Measurements from ENCODE around the gene STK32B. TPM values are rescaled to one million over a fixed set of nuclear protein-coding genes. Genes with fewer than 3 reads are reported as not detected.
"Not testable (repeated sequence)": the region's sequence is repeated elsewhere in the genome, so short reads cannot be mapped to it uniquely, and the experiment has no call there.

STK32B gene
- total and polyA plus RNA-seq, 8 donors, result 0.90 to 5.1 (median 3.3) TPM

- ATAC-seq (no peak), DNase-seq (no peak)
- Histone ChIP-seq H3K27me3 (no peaks in the 10 kb centered on the region), H3K4me1 (no peaks in the 10 kb centered on the region), H3K36me3 (no peaks in the 10 kb centered on the region), H3K9me3 (peaks cover 0 to 29% of the 10 kb centered on the region in 2 donors), H3K4me3 (no peak overlapping the region), H3K27ac (no peak overlapping the region)
- intact Hi-C loops (cut with DNase I), result no loop called here
- no peak for TF ChIP-seq CTCF (IDR thresholded peaks at IDR 0.05)
Measured at GRCh38 chr4:5222951-5223350, 171.7 kb downstream of the STK32B start.

GRCh38 chr4:5224340-5224739 is 173.1 kb downstream of the STK32B start:
- no peak overlapping the region for H3K27ac ChIP-seq
- H3K27me3 ChIP-seq, result no peaks in the 10 kb centered on the region
- ATAC-seq (no peak), DNase-seq (no peak)
- TF ChIP-seq CTCF (IDR thresholded peaks at IDR 0.05), result no peak
- intact Hi-C loops (cut with DNase I), result no loop called here
- H3K9me3 ChIP-seq, result peaks cover 0 to 29% of the 10 kb centered on the region in 2 donors
- no peak overlapping the region for H3K4me3 ChIP-seq
- no peaks in the 10 kb centered on the region for H3K36me3 ChIP-seq
- no peaks in the 10 kb centered on the region for H3K4me1 ChIP-seq

- intact Hi-C loops (cut with DNase I), result no loop called here
- Histone ChIP-seq H3K36me3 (no peaks in the 10 kb centered on the region), H3K9me3 (no peaks in the 10 kb centered on the region), H3K4me1 (no peaks in the 10 kb centered on the region), H3K27me3 (peaks cover 0 to 3% of the 10 kb centered on the region in 2 donors), H3K4me3 (no peak overlapping the region), H3K27ac (no peak overlapping the region)
- no peak for DNase-seq
- ATAC-seq, result no peak
- no peak for TF ChIP-seq CTCF (IDR thresholded peaks at IDR 0.05)
Measured at GRCh38 chr4:5232549-5232948, 181.3 kb downstream of the STK32B start.

- Histone ChIP-seq H3K4me1 (no peaks in the 10 kb centered on the region), H3K27me3 (no peaks in the 10 kb centered on the region), H3K36me3 (no peaks in the 10 kb centered on the region), H3K4me3 (no peak overlapping the region), H3K9me3 (no peaks in the 10 kb centered on the region), H3K27ac (no peak overlapping the region)
- TF ChIP-seq CTCF (IDR thresholded peaks at IDR 0.05), result no peak
- intact Hi-C loops (cut with DNase I), result no loop called here
- ATAC-seq (no peak), DNase-seq (no peak)
Measured at GRCh38 chr4:5237086-5237660, 185.9 kb downstream of the STK32B start.

- intact Hi-C loops (cut with DNase I), result no loop called here
- H3K27me3 ChIP-seq, result no peaks in the 10 kb centered on the region
- H3K9me3 ChIP-seq, result no peaks in the 10 kb centered on the region
- H3K4me3 ChIP-seq, result no peak overlapping the region
- no peak for ATAC-seq
- H3K27ac ChIP-seq, result no peak overlapping the region
- TF ChIP-seq CTCF (IDR thresholded peaks at IDR 0.05), result no peak
- no peaks in the 10 kb centered on the region for H3K4me1 ChIP-seq
- DNase-seq, result no peak
- no peaks in the 10 kb centered on the region for H3K36me3 ChIP-seq
Measured at GRCh38 chr4:5238173-5238572, 186.9 kb downstream of the STK32B start.

DNA sequence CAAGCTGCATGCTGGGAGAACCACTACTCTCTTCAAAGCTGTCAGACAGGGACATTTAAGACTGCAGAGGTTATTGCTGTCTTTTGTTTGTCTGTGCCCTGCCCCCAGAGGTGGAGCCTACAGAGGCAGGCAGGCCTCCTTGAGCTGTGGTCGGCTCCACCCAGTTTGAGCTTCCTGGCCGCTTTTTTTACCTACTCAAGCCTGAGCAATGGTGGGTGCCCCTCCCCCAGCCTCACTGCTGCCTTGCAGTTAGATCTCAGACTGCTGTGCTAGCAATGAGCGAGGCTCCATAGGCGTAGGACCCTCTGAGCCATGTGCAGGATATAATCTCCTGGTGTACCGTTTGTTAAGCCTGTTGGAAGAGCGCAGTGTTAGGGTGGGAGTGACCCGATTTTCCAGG is 195.8 kb downstream of the STK32B start:
- H3K4me3 ChIP-seq; H3K27ac ChIP-seq; intact Hi-C loops (cut with DNase I); DNase-seq; H3K9me3 ChIP-seq; H3K27me3 ChIP-seq; H3K4me1 ChIP-seq; H3K36me3 ChIP-seq; ATAC-seq: not testable (repeated sequence)

Measured in left lung (tissue), 10 donors.